ENCODE results near the gene OPRL1. TPM values are rescaled to one million over a fixed set of nuclear protein-coding genes. Genes with fewer than 3 reads are reported as not detected.

The OPRL1 gene
- total RNA-seq (2021; fragmentation: NEBNext Ultra II Directional; extraction: Animal tissue kit (Norgen Biotek cat#: 25700)) (0.52 and 0.63 TPM in 2 replicates), polyA plus RNA-seq (2011; rRNA removed) (0.98 and 2.0 TPM in 2 replicates), polyA minus RNA-seq (2011; rRNA and poly(A)+ RNA removed) (1.2 and 1.4 TPM in 2 replicates)
- 1.3 TPM for polyA plus RNA-seq (2011; cell fraction: cytosol; rRNA removed)
- 2.1 TPM for polyA plus RNA-seq (2011; cell fraction: nucleus; rRNA removed)
- 0.52 to 1.4 TPM (median 1.1 TPM) in 4 replicates for polyA plus RNA-seq (2012, experiment 1 of 2)
- polyA plus RNA-seq (2012, experiment 2 of 2) = 0.81 TPM
- polyA plus RNA-seq (2013, experiment 1 of 2) = 0.39 TPM
- polyA plus RNA-seq (2013, experiment 2 of 2) = 0.46 TPM
- polyA minus RNA-seq (2011; cell fraction: cytosol; rRNA and poly(A)+ RNA removed) = 1.4 TPM
- 0.50 TPM for polyA minus RNA-seq (2011; cell fraction: nucleus; rRNA and poly(A)+ RNA removed)
- long read RNA-seq, experiment 1, partial matches to known transcripts = 0 of 1 reads
- long read RNA-seq, experiment 1, other reads (novel, unspliced or antisense) = 1 of 1 reads
- long read RNA-seq, experiment 2 = 0 reads

GRCh38 chr20:64080013-64080812 lies at the start of gene OPRL1:
Gene OPRL1 (plus strand): TSS chr20:64080082. CDS start chr20:64092721, 12,639 bp downstream.
- no peak within 1 kb of the TSS; the same call in 1 of the 2 replicates for H3K27ac ChIP-seq (ENCODE audit: low read depth, low read length)
- no peak within 1 kb of the TSS for H2BK120ac ChIP-seq (replicated peaks; ENCODE audit: low read depth, low read length)
- DNase-seq (ENCODE audit: low read depth in 1 of 2, low spot score in 2 of 2) (peak in 1 of 2 experiments; percentile 74), FAIRE-seq (no peak)
- peaks cover 22% of the 10 kb centered on the region; the same call in 1 of the 2 replicates for H3K23me2 ChIP-seq (ENCODE audit: low read depth, low read length)
- H4K5ac ChIP-seq (ENCODE audit: insufficient read length, low read depth, low read length) = peak within 1 kb of the TSS; percentile 36
- H3K14ac ChIP-seq (ENCODE audit: insufficient read length) = no peak within 1 kb of the TSS
- H3K79me2 ChIP-seq (ENCODE audit: control insufficient read depth in 1 of 2, insufficient read depth in 2 of 2, low read length in 2 of 2) = no peaks in the 10 kb centered on the region
- no peaks in the 10 kb centered on the region for H4K20me1 ChIP-seq (replicated peaks in 1 of 2; ENCODE audit: control insufficient read depth in 1 of 2, insufficient read depth in 2 of 2, low read length in 2 of 2)
- H3K79me1 ChIP-seq (ENCODE audit: low read depth, low read length) = no peaks in the 10 kb centered on the region
- peak within 1 kb of the TSS; percentile 93 for H3K18ac ChIP-seq (ENCODE audit: extremely low read depth, low read length)
- H3K27me3 ChIP-seq (replicated peaks in 1 of 4; ENCODE audit: control insufficient read depth in 3 of 4, extremely low read depth in 1 of 4, insufficient read depth in 3 of 4, low read length in 3 of 4) = peaks cover 6 to 44% (median 37%) of the 10 kb centered on the region in 4 experiments
- H3K9ac ChIP-seq (replicated peaks in 1 of 4; ENCODE audit: extremely low read depth in 1 of 4, low read depth in 3 of 4, low read length in 3 of 4) = peak within 1 kb of the TSS in 2 of 4 experiments; percentile 18 to 61; a peak in 4 of 7 replicates
- H2BK15ac ChIP-seq (ENCODE audit: low read length) = no peak within 1 kb of the TSS
- H3K4me2 ChIP-seq (ENCODE audit: insufficient read depth in 1 of 2, low read depth in 2 of 2, low read length in 2 of 2) = peak within 1 kb of the TSS; percentile 78 to 94
- peak within 1 kb of the TSS; percentile 75 for H4K8ac ChIP-seq (ENCODE audit: extremely low read depth, insufficient read depth, low read length)
- ChIA-PET CTCF (ENCODE audit: partially characterized antibody) (interaction anchor here (1.0 to 13.0 kb wide), 10 partner anchors 11 to 100 kb away, joined by 3 to 144 read pairs (median 8); partner anchors contain the start of genes PRPF6, SAMD10, SOX18 and TCEA2), POLR2A (ENCODE audit: partially characterized antibody) (interaction anchor here (0.7 to 4.6 kb wide), 6 partner anchors 12 to 140 kb away, joined by 3 to 27 read pairs (median 4); partner anchors contain the start of gene TCEA2)
- peak within 1 kb of the TSS; percentile 73 for H3K4ac ChIP-seq (replicated peaks; ENCODE audit: insufficient read length, low read depth, low read length)
- H3K36me3 ChIP-seq (ENCODE audit: control insufficient read depth in 2 of 4, insufficient read depth in 4 of 4, low read length in 3 of 4) = no peaks in the 10 kb centered on the region
- no peak within 1 kb of the TSS for H4K91ac ChIP-seq (replicated peaks; ENCODE audit: insufficient read length, low read length)
- peak within 1 kb of the TSS; percentile 94; the same call in 1 of the 2 replicates for H2AFZ ChIP-seq (ENCODE audit: low read length)
- peak within 1 kb of the TSS; percentile 60 to 92 (median 71) for H3K4me3 ChIP-seq (ENCODE audit: extremely low read depth in 1 of 4, insufficient read depth in 2 of 4, low read depth in 3 of 4, low read length in 4 of 4)
- H3K23ac ChIP-seq (ENCODE audit: insufficient read length) = no peak within 1 kb of the TSS
- peak within 1 kb of the TSS; percentile 25 for H3K56ac ChIP-seq (replicated peaks; ENCODE audit: insufficient read length, low read depth, low read length)
- peak within 1 kb of the TSS; percentile 44; the same call in 1 of the 2 replicates for H2BK5ac ChIP-seq (ENCODE audit: low read depth, low read length)
- H2BK12ac ChIP-seq (ENCODE audit: low read depth, low read length) = peak within 1 kb of the TSS; percentile 80; the same call in 1 of the 2 replicates
- H3K9me3 ChIP-seq (ENCODE audit: insufficient read depth in 2 of 2, low read depth in 1 of 2, low read length in 1 of 2) = no peaks in the 10 kb centered on the region
- no peak within 1 kb of the TSS for H2AK5ac ChIP-seq (ENCODE audit: low read depth, low read length)
- peaks cover 0 to 38% (median 20%) of the 10 kb centered on the region in 4 experiments; a peak in 6 of 7 replicates for H3K4me1 ChIP-seq (replicated peaks in 1 of 4; ENCODE audit: control insufficient read depth in 3 of 4, insufficient read depth in 4 of 4, low read length in 3 of 4)
- 24% methylated on average over 27 of the region's 62 CpGs; no CpG with 5 or more reads in 1 of the 2 experiments for WGBS, 2 experiments (ENCODE audit: extremely low coverage in 1 of 2, insufficient coverage in 1 of 2, insufficient read length in 1 of 2, insufficient replicate concordance in 2 of 2, low coverage in 1 of 2, low lambda C conversion rate in 2 of 2, missing lambda C conversion rate in 1 of 2)
- no peak within 1 kb of the TSS for H2BK20ac ChIP-seq (ENCODE audit: low read length)
- TF ChIP-seq ASH2L (IDR thresholded peaks at IDR 0.05; ENCODE audit: low read length) (peak; percentile 2), YY1 (IDR thresholded peaks at IDR 0.05; ENCODE audit: low read depth, low read length) (no peak), SIN3A (conservative IDR thresholded peaks at IDR 0.05 in 1 of 2, IDR thresholded peaks at IDR 0.05 in 1 of 2; ENCODE audit: low read depth in 1 of 2, low read length in 2 of 2) (0 out of 4 replicates have a peak, but pooled peaks of 1 of the 2 experiments have one; percentile 12), TAF1 (IDR thresholded peaks at IDR 0.05; ENCODE audit: low read depth, low read length) (no peak), CBX5 (IDR thresholded peaks at IDR 0.05; ENCODE audit: low read depth, low read length) (no peak), SP2 (IDR thresholded peaks at IDR 0.05; ENCODE audit: low read length) (no peak), EZH2 (IDR thresholded peaks at IDR 0.05; ENCODE audit: low read depth, low read length, severe bottlenecking) (peak; percentile 34), KDM4A (IDR thresholded peaks at IDR 0.05; ENCODE audit: low read depth, low read length, severe bottlenecking) (peak; percentile 20)
